ENCODE measurements around the gene KDM4D. TPM values are rescaled to one million over a fixed set of nuclear protein-coding genes. Genes with fewer than 3 reads are reported as not detected.

KDM4D gene
- total and polyA plus RNA-seq, 9 of the 15 experiments (the other 6 are each of a cell fraction or from before 2014, with no cell fraction given): 0.34 to 1.1 (median 0.50) TPM

GRCh38 chr11:95003716-95004115 lies 30.2 kb downstream of the KDM4D start:
- Histone ChIP-seq H3K79me2 (ENCODE audit: control insufficient read depth, insufficient read depth, low read length) (no peaks in the 10 kb centered on the region), H3K27ac (ENCODE audit: extremely low read depth, low read depth, low read length) (no peak overlapping the region), H3K36me3 (ENCODE audit: control insufficient read depth, insufficient read depth, low read length) (no peaks in the 10 kb centered on the region), H2AFZ (ENCODE audit: low read depth, low read length) (no peak overlapping the region), H3K4me2 (ENCODE audit: insufficient read depth, low read length) (no peak overlapping the region), H3K4me3 (no peak overlapping the region), H3K27me3 (ENCODE audit: control insufficient read depth in 2 of 2, insufficient read depth in 2 of 2, low read length in 2 of 2) (no peaks in the 10 kb centered on the region), H4K20me1 (replicated peaks; ENCODE audit: control insufficient read depth, insufficient read depth, low read length) (no peaks in the 10 kb centered on the region), H3K4me1 (replicated peaks in 1 of 2; ENCODE audit: control insufficient read depth in 2 of 2, insufficient read depth in 2 of 2, low read length in 2 of 2) (no peaks in the 10 kb centered on the region), H3K9ac (ENCODE audit: insufficient read depth in 1 of 2, low read depth in 2 of 2, low read length in 2 of 2) (no peak overlapping the region), H3K9me3 (replicated peaks; ENCODE audit: control insufficient read depth, insufficient read depth, low read depth, low read length) (no peaks in the 10 kb centered on the region), H3K9me1 (ENCODE audit: control insufficient read depth, insufficient read depth, low read length) (no peaks in the 10 kb centered on the region)
- in situ Hi-C loops (cut with MboI): no loop called here
- ChIA-PET CTCF (ENCODE audit: low intra/inter-chr PET ratio) (no interaction called here), POLR2A (no interaction called here)
- FAIRE-seq (no peak), DNase-seq (ENCODE audit: extremely low read depth in 1 of 4, low spot score in 3 of 4) (no peak), ATAC-seq (no peak)
- TF ChIP-seq HMG20B (CRISPR knock-in tag; IDR thresholded peaks at IDR 0.05): no peak
- no peak for TF ChIP-seq PTBP1 (IDR thresholded peaks at IDR 0.05; ENCODE audit: low read depth, low read length)
- TF ChIP-seq POLR2A (conservative IDR thresholded peaks at IDR 0.05): no peak
- TF ChIP-seq ZNF232 (CRISPR knock-in tag; IDR thresholded peaks at IDR 0.05): no peak
- BruUV-seq (replicated peaks): no TSS peak
- intact Hi-C loops (cut with micrococcal nuclease): no loop called here

DNA sequence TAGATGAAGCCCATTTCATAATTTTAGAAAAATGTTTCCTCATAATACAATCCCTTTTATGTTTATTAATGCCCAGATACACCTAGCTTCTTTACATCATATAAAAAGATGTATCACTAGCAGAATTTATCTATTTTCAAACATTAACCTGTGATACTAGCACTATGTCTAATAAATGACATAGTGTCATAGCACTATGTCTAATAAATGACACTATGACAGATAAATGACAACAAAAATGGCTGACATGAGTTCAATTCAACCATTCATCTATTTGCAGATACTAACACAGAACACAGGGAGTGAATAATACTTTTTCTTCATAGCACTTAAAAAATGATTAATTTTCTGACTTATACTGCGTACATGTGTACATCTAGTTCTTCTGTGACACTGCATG lies 32.1 kb downstream of the KDM4D start:
- ATAC-seq: no peak
- intact Hi-C loops (cut with micrococcal nuclease): no loop called here
- Histone ChIP-seq H3K27me3 (ENCODE audit: control insufficient read depth in 2 of 2, insufficient read depth in 2 of 2, low read length in 2 of 2) (no peaks in the 10 kb centered on the region; a peak in 1 of 5 replicates), H3K36me3 (ENCODE audit: control insufficient read depth, insufficient read depth, low read length) (no peaks in the 10 kb centered on the region), H3K9ac (ENCODE audit: insufficient read depth in 1 of 2, low read depth in 2 of 2, low read length in 2 of 2) (no peak overlapping the region), H3K4me2 (ENCODE audit: insufficient read depth, low read length) (no peak overlapping the region), H2AFZ (ENCODE audit: low read depth, low read length) (no peak overlapping the region), H3K4me1 (replicated peaks in 1 of 2; ENCODE audit: control insufficient read depth in 2 of 2, insufficient read depth in 2 of 2, low read length in 2 of 2) (no peaks in the 10 kb centered on the region), H3K27ac (ENCODE audit: extremely low read depth, low read depth, low read length) (no peak overlapping the region), H3K9me3 (replicated peaks; ENCODE audit: control insufficient read depth, insufficient read depth, low read depth, low read length) (no peaks in the 10 kb centered on the region), H3K79me2 (ENCODE audit: control insufficient read depth, insufficient read depth, low read length) (no peaks in the 10 kb centered on the region), H3K4me3 (no peak overlapping the region), H4K20me1 (replicated peaks; ENCODE audit: control insufficient read depth, insufficient read depth, low read length) (no peaks in the 10 kb centered on the region), H3K9me1 (ENCODE audit: control insufficient read depth, insufficient read depth, low read length) (no peaks in the 10 kb centered on the region)
- in situ Hi-C loops (cut with MboI): no loop called here
- DNase-seq (ENCODE audit: extremely low read depth in 1 of 4, low spot score in 3 of 4): no peak
- POLR2A ChIA-PET: no interaction called here
- TF ChIP-seq, protein P1, sequence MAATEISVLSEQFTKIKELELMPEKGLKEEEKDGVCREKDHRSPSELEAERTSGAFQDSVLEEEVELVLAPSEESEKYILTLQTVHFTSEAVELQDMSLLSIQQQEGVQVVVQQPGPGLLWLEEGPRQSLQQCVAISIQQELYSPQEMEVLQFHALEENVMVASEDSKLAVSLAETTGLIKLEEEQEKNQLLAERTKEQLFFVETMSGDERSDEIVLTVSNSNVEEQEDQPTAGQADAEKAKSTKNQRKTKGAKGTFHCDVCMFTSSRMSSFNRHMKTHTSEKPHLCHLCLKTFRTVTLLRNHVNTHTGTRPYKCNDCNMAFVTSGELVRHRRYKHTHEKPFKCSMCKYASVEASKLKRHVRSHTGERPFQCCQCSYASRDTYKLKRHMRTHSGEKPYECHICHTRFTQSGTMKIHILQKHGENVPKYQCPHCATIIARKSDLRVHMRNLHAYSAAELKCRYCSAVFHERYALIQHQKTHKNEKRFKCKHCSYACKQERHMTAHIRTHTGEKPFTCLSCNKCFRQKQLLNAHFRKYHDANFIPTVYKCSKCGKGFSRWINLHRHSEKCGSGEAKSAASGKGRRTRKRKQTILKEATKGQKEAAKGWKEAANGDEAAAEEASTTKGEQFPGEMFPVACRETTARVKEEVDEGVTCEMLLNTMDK (IDR thresholded peaks at IDR 0.05; ENCODE audit: borderline replicate concordance, insufficient read depth, low read depth, low read length, poor library complexity, severe bottlenecking): no peak
- TF ChIP-seq MCM5 (IDR thresholded peaks at IDR 0.05; ENCODE audit: low read depth): no peak
- 13% methylated on average over 1 of the region's 1 CpG for WGBS (ENCODE audit: insufficient coverage, low coverage, missing lambda C conversion rate)
- CTCF ChIA-PET (ENCODE audit: low intra/inter-chr PET ratio): interaction anchor here (0.6 kb wide), 1 partner anchor 72 kb away, joined by 3 read pairs; no protein-coding TSS in a partner anchor
- BruUV-seq (replicated peaks): no TSS peak
- no peak for FAIRE-seq

Data from K562 (cell line).